ENCODE measurements around the gene DGKQ. TPM values are rescaled to one million over a fixed set of nuclear protein-coding genes. Genes with fewer than 3 reads are reported as not detected.

Gene DGKQ
- total RNA-seq, 4 donors from 2014 or later = 4.8 to 10.2 (median 8.1) TPM

- ATAC-seq (ENCODE audit: low FRiP score) (no peak), DNase-seq (ENCODE audit: low spot score) (no peak)
- TF ChIP-seq, protein P1, sequence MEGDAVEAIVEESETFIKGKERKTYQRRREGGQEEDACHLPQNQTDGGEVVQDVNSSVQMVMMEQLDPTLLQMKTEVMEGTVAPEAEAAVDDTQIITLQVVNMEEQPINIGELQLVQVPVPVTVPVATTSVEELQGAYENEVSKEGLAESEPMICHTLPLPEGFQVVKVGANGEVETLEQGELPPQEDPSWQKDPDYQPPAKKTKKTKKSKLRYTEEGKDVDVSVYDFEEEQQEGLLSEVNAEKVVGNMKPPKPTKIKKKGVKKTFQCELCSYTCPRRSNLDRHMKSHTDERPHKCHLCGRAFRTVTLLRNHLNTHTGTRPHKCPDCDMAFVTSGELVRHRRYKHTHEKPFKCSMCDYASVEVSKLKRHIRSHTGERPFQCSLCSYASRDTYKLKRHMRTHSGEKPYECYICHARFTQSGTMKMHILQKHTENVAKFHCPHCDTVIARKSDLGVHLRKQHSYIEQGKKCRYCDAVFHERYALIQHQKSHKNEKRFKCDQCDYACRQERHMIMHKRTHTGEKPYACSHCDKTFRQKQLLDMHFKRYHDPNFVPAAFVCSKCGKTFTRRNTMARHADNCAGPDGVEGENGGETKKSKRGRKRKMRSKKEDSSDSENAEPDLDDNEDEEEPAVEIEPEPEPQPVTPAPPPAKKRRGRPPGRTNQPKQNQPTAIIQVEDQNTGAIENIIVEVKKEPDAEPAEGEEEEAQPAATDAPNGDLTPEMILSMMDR (IDR thresholded peaks at IDR 0.05) = no peak
Measured at GRCh38 chr4:991451-992296, 18.3 kb upstream of the DGKQ start.

- no peak for ATAC-seq (ENCODE audit: low FRiP score)
- TF ChIP-seq, protein P1 (IDR thresholded peaks at IDR 0.05) = no peak
- DNase-seq (ENCODE audit: low spot score) = no peak
Measured at GRCh38 chr4:990746-991367, 17.5 kb upstream of the DGKQ start.

- no peak for DNase-seq (ENCODE audit: low spot score)
- ATAC-seq (ENCODE audit: low FRiP score) = no peak
- TF ChIP-seq, protein P1 (IDR thresholded peaks at IDR 0.05) = no peak
Measured at GRCh38 chr4:989722-990471, 16.5 kb upstream of the DGKQ start.

- ATAC-seq (ENCODE audit: low FRiP score) = no peak
- DNase-seq (ENCODE audit: low spot score) = no peak
- TF ChIP-seq, protein P1 (IDR thresholded peaks at IDR 0.05) = no peak
Measured at GRCh38 chr4:988726-989721, 15.7 kb upstream of the DGKQ start.

GRCh38 chr4:987624-988513, 14.5 kb upstream of the DGKQ start:
- ATAC-seq (ENCODE audit: low FRiP score) (peak; percentile 46), DNase-seq (ENCODE audit: low spot score) (no peak)
- TF ChIP-seq, protein P1 (IDR thresholded peaks at IDR 0.05) = no peak

All from omental fat pad (tissue), 4 donors.